Uterus (tissue), 4 donors: ENCODE measurements around the gene CTDNEP1. TPM values are rescaled to one million over a fixed set of nuclear protein-coding genes. Genes with fewer than 3 reads are reported as not detected.
A peak's percentile ranks its signal among the peaks of the same experiment; 100 is the strongest.

ENCODE experiments used
- DNase-seq, 2 donors: peaks; one replicate each; pipeline ENCODE4 v3.0.0-alpha.2; 2019 to 2020
- H3K27ac ChIP-seq, 2 donors: fragments of 200-600 bp; sonication (generic); 1 replicate in 1 of 2; 2 replicates in 1 of 2; pipeline ENCODE4 v1.5.1; 2016 to 2018
- H3K27me3 ChIP-seq, 2 donors: fragments of 200-600 bp; sonication (generic); one replicate each; pipeline ENCODE4 v1.5.1; 2018 to 2019; ENCODE audit warnings: control low read depth in 1 of 2
- H3K36me3 ChIP-seq, 2 donors: fragments of 200-600 bp; sonication (generic); one replicate each; pipeline ENCODE4 v1.5.1; 2019; ENCODE audit warnings: control low read depth in 1 of 2
- H3K4me1 ChIP-seq, 2 donors: fragments of 200-600 bp; sonication (generic); one replicate each; pipeline ENCODE4 v1.5.1; 2018 to 2019; ENCODE audit warnings: control low read depth in 1 of 2
- H3K4me3 ChIP-seq, 2 donors: fragments of 200-600 bp; sonication (generic); 1 replicate in 1 of 2; 2 replicates in 1 of 2; pipeline ENCODE4 v1.5.1; 2018 to 2019; ENCODE audit warnings: mild to moderate bottlenecking in 1 of 2
- H3K9me3 ChIP-seq, 2 donors: fragments of 200-600 bp; sonication (generic); one replicate each; pipeline ENCODE4 v1.5.1; 2019; ENCODE audit warnings: control low read depth in 1 of 2
- POLR2A ChIP-seq, 2 donors: fragments of 450-650 bp; IDR thresholded peaks; one replicate each; pipeline ENCODE4 v1.6.1; 2016; ENCODE audit warnings: antibody characterized with exemption in 2 of 2, mild to moderate bottlenecking in 1 of 2, moderate library complexity in 1 of 2
- intact Hi-C: fragments of 100-400 bp; cut with DNase I; formaldehyde crosslinking; loops from one replicate; pipeline ENCODE4 v1.15.1; 2023; ENCODE audit warnings: low total_unique reads
- total RNA-seq, 4 donors: library from RNA; depleted of rRNA in 3 of 4; stranded (reverse); fragments of >200 nt in 3 of 4; gene quantifications; one replicate each; pipeline versions ENCODE4 v1.1.0 to v1.2.4, GENCODE V29; 2014 to 2023
- TF ChIP-seq, protein P1 (sequence below), 4 experiments: fragments of 200-600 bp in 2 of 4; fragments of 450-650 bp in 2 of 4; sonication (generic) in 2 of 4; IDR thresholded peaks; one replicate each; pipeline ENCODE4 v1.5.1; 2016 to 2019; ENCODE audit warnings: antibody characterized with exemption in 4 of 4, mild to moderate bottlenecking in 2 of 4, moderate library complexity in 1 of 4
- donor health status: DM: yes; HTN: yes; CAD: no.

Gene CTDNEP1
- total RNA-seq, 4 donors from 2014 or later: 13.8 to 115 (median 37.2) TPM

DNA sequence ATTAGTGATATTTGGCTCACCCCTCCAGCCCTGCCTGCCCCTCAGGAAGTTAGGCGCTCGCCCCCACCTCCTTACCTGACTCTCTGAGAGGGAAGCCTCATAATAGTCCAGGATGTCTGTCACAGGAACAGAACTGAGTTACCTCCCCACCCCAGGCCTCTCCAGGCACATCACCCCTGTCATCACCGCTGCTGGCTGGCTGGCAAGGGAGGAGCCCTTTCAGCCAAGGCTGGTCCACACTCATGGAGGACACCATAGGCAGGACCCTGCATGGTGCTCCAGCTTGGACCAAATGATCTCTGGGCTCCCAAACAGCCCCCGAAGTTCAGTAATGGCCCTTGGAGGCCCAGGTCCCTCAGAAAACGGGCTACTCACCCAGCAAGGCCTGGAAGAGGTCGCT is 33.4 kb downstream of the CTDNEP1 start:
- intact Hi-C loops: no loop called here
- Histone ChIP-seq H3K27ac (peak overlapping the region; percentile 92 to 97), H3K9me3 (no peaks in the 10 kb centered on the region), H3K4me1 (peaks cover 0 to 24% of the 10 kb centered on the region in 2 donors), H3K4me3 (peak overlapping the region in 1 of 2 donors; percentile 59), H3K36me3 (no peaks in the 10 kb centered on the region), H3K27me3 (no peaks in the 10 kb centered on the region)
- no peak for TF ChIP-seq POLR2A (IDR thresholded peaks at IDR 0.05)
- TF ChIP-seq, protein P1, sequence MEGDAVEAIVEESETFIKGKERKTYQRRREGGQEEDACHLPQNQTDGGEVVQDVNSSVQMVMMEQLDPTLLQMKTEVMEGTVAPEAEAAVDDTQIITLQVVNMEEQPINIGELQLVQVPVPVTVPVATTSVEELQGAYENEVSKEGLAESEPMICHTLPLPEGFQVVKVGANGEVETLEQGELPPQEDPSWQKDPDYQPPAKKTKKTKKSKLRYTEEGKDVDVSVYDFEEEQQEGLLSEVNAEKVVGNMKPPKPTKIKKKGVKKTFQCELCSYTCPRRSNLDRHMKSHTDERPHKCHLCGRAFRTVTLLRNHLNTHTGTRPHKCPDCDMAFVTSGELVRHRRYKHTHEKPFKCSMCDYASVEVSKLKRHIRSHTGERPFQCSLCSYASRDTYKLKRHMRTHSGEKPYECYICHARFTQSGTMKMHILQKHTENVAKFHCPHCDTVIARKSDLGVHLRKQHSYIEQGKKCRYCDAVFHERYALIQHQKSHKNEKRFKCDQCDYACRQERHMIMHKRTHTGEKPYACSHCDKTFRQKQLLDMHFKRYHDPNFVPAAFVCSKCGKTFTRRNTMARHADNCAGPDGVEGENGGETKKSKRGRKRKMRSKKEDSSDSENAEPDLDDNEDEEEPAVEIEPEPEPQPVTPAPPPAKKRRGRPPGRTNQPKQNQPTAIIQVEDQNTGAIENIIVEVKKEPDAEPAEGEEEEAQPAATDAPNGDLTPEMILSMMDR (IDR thresholded peaks at IDR 0.05): no peak
- no peak for DNase-seq

DNA sequence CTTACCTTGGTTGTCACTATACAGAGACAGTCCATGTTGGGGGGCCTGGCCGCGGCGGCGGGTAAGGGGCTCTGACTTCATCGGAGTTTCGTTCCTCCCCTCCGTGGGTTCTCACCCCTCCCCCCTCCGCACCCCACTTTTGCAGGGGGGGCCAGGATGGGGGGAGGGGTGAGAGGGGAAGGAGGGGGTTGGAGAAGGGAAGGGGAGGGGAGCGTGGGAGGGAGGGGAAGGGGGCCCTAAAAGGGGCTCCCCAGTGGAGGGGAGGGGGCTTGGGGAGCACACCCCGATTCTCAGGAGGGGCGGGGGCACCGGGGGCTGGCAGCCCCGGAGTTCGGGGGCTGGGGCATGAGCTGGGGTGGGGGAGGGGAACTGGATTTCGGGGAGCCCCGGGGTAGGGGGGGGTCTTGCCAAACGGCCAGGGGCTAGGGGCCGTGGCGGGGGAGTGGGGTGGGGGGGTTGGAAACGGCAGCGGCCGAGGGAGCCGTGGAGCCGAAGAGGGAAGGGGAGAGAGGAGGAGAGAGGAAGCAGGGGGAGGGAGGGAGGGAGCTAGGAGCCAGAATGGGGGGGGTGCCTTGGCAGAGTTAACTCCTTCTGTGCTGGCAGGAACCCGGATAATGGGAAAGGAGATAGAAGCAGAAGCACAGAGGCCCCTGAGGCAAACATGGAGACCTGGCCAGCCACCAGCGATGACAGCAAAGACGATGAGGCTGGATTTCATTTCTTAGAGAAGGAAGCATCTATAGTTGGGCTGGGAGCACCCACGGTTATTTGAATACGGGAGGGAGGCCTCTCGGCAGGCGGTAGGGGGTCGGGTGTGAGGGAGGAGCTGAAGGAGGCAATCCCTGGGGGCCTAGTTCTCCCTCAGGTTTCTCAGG is 34.2 kb downstream of the CTDNEP1 start:
- Histone ChIP-seq H3K27me3 (no peaks in the 10 kb centered on the region), H3K9me3 (no peaks in the 10 kb centered on the region), H3K36me3 (no peaks in the 10 kb centered on the region), H3K27ac (peak overlapping the region; percentile 92 to 97), H3K4me3 (peak overlapping the region; percentile 47 to 59), H3K4me1 (peaks cover 0 to 24% of the 10 kb centered on the region in 2 donors)
- DNase-seq: peak; percentile 68 to 84
- TF ChIP-seq, protein P1 (IDR thresholded peaks at IDR 0.05): no peak
- TF ChIP-seq POLR2A (IDR thresholded peaks at IDR 0.05): no peak
- intact Hi-C loops: no loop called here

DNA sequence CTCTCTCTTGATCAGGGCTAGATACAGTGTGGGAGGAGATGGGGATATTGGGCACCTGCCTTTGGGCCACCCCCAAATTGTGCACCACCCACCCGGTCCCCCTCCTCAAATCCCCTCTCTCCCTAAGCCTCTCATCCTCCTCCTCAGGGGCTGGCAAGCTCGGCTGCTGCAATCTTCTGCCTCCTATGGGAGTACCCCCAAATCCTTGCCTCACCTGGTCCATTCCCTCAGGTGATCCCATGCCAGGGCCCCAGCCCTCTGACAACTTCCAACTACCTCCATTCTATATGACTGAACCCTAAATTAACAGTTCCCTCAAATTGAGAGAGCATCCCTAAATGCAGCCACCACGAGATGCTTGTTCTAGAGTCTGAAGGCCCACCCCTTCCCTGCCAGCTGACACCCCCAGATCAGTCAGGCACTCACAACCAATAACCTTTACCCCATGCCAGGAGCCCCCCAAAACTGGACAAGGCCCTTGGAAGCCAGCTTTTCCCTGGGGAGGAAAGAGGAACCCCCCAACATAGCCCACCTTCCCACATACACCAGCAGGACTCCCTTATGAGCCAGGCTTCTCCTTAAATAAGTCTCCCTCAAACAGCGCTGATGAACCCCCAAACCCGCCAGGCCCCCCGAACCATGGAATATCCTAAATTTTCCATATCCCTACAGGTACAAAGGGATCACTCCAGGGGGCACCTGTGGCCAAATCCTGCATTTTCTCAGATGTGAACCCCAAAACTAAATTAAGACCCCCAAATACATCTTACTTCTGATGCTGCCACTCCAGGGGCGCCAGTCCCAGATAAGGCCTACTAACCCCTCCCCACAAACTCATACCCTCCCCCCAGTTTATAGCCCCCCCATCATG is 35.1 kb downstream of the CTDNEP1 start:
- peak overlapping the region; percentile 47 to 59 for H3K4me3 ChIP-seq
- intact Hi-C loops: no loop called here
- no peaks in the 10 kb centered on the region for H3K9me3 ChIP-seq
- DNase-seq: no peak
- peaks cover 0 to 24% of the 10 kb centered on the region in 2 donors for H3K4me1 ChIP-seq
- no peak for TF ChIP-seq POLR2A (IDR thresholded peaks at IDR 0.05)
- TF ChIP-seq, protein P1 (IDR thresholded peaks at IDR 0.05): no peak
- H3K27me3 ChIP-seq: no peaks in the 10 kb centered on the region
- H3K36me3 ChIP-seq: no peaks in the 10 kb centered on the region
- peak overlapping the region; percentile 92 to 97 for H3K27ac ChIP-seq

DNA sequence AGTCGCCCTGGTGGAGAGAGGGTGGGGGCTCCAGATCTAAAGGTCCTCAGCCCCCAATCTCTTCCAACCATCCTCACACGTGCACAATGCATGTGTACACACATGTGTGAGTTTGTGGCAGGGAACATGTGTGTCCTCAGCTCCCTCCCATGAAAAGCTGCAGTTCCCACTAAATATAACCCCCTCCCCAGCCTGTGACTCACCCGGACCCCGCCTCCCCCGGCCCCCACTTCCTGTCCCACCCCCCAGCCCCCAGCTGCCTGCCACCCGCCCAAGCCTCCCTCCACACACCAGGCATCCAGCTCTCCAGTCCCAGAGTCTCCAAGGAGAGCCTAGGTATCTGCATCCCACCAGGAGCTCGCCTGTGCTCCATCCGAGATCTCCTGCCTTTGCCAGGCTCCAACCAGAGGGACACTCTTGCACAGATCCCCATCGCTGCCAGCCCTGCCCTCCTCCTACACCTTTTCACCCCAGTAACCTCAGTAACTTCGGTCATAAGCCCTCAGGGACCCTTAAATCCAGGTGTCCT is 35.8 kb downstream of the CTDNEP1 start:
- H3K4me3 ChIP-seq: peak overlapping the region in 1 of 2 donors; percentile 12
- H3K9me3 ChIP-seq: no peaks in the 10 kb centered on the region
- no peaks in the 10 kb centered on the region for H3K36me3 ChIP-seq
- no peaks in the 10 kb centered on the region for H3K27me3 ChIP-seq
- H3K27ac ChIP-seq: peak overlapping the region; percentile 92 to 97
- no peak for TF ChIP-seq POLR2A (IDR thresholded peaks at IDR 0.05)
- TF ChIP-seq, protein P1 (IDR thresholded peaks at IDR 0.05): no peak
- H3K4me1 ChIP-seq: peaks cover 0 to 24% of the 10 kb centered on the region in 2 donors
- intact Hi-C loops: no loop called here
- DNase-seq: no peak
